Measurements from ENCODE around the gene THSD4.

DNA sequence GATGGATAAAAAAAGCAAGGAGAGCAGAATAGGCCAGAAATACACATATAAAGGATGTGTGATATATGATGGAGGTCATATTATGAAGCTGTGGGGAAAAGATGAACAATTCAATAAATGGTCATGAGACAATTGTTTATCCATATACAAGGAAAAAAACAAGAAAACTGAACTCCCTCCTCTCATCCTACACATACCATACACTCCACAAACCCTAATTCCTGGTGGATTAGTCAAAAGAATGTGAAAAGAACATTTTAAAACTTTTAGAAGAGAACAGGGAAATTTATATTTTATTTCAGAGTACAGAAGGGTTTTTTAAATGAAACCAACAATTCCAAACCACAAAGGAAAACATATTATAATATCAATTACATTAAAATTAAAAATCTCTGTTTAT is 660.6 kb downstream of the THSD4 start:
- TF ChIP-seq TAF1 (IDR thresholded peaks at IDR 0.05; ENCODE audit: low read depth, low read length) (no peak), HDAC2 (IDR thresholded peaks at IDR 0.05; ENCODE audit: borderline replicate concordance in 1 of 2, low read depth in 2 of 2, low read length in 2 of 2) (no peak), SUZ12 (IDR thresholded peaks at IDR 0.05; ENCODE audit: low read length) (no peak), CHD2 (IDR thresholded peaks at IDR 0.05; ENCODE audit: low read length) (no peak), POLR2A (IDR thresholded peaks at IDR 0.05; ENCODE audit: control extremely low read depth in 1 of 2, low read depth in 2 of 2, low read length in 2 of 2) (no peak)

Measured in H1 (cell line).